HUES48 (cell line): ENCODE measurements around the gene GAPT.

Experiments
- H3K27ac ChIP-seq: one replicate; pipeline ENCODE4 v1.7.0; 2013; ENCODE audit warnings: low read depth, low read length, inconsistent platforms
- H3K27me3 ChIP-seq: 2 replicates; pipeline ENCODE4 v1.6.1; 2013; ENCODE audit warnings: mild to moderate bottlenecking, low read length; ENCODE audit not compliant: control insufficient read depth, insufficient read depth
- H3K36me3 ChIP-seq: 2 replicates; pipeline ENCODE4 v1.6.1; 2013; ENCODE audit warnings: low read length; ENCODE audit not compliant: control insufficient read depth, insufficient read depth
- H3K4me1 ChIP-seq: 2 replicates; pipeline ENCODE4 v1.6.1; 2013; ENCODE audit warnings: mild to moderate bottlenecking, low read length; ENCODE audit not compliant: control insufficient read depth, insufficient read depth
- H3K4me3 ChIP-seq: 2 replicates; pipeline ENCODE4 v1.5.1; 2013; ENCODE audit warnings: mild to moderate bottlenecking, low read depth, low read length
- H3K9ac ChIP-seq: 2 replicates; pipeline ENCODE4 v1.6.1; 2013; ENCODE audit warnings: mild to moderate bottlenecking, low read depth, low read length, moderate library complexity
- H3K9me3 ChIP-seq: 2 replicates; pipeline ENCODE4 v1.6.1; 2013; ENCODE audit warnings: low read length; ENCODE audit not compliant: control insufficient read depth, insufficient read depth

GAPT gene

DNA sequence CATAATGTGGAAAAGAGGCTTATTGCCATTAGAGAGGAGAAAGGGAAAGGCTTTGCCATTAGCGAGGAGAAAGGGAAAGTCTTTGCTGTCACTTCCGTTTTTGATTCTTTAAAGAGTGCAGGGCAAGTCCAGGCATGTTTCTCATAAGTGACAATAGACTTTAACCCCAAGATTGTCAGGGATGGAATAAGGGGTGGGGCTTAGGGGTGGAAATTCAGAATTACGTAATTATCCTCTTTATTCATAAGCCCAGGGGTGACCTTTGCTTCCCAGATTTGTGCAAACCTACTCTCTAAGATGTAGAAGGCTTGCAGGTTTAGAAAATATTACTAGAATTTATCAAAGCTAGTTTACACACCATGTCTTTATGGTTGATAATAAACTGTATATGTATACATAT, 29.1 kb upstream of the GAPT start:
- Histone ChIP-seq H3K27ac (peak overlapping the region; percentile 53), H3K36me3 (peaks cover 10% of the 10 kb centered on the region), H3K27me3 (peaks cover 16% of the 10 kb centered on the region), H3K4me1 (peaks cover 14% of the 10 kb centered on the region), H3K9me3 (no peaks in the 10 kb centered on the region; the same call in 1 of the 2 replicates), H3K9ac (no peak overlapping the region), H3K4me3 (no peak overlapping the region)

DNA sequence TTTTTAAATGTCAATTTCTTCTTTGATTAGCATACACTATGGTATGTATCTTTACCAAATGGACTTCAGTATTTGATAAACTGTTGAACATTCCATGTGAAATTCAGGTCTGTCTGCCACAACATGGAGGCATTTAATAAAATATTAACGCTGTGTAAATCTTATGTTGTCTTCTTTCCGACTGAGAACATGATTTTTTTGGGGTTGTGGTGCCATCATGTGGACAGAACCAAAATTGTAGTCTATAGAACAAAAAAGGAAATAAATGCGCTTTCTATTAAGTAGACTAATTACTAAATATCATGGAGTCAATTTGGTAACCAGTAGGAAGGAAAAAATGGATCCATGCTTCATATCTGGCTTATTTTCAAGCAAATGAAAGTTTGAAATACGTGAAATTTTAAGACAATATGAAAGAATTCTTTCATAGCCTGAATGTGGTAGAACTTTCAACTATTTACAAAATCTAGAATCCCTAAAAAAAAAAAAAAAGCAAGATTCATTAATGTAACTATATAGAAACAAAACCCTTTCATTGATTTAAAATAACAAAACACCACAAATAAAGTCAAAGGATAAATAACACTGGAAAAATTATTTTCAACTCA, 28.5 kb upstream of the GAPT start:
- Histone ChIP-seq H3K27me3 (peaks cover 16% of the 10 kb centered on the region), H3K27ac (no peak overlapping the region), H3K9ac (no peak overlapping the region), H3K36me3 (peaks cover 5% of the 10 kb centered on the region), H3K4me1 (peaks cover 20% of the 10 kb centered on the region), H3K4me3 (no peak overlapping the region), H3K9me3 (no peaks in the 10 kb centered on the region; the same call in 1 of the 2 replicates)

GRCh38 chr5:58466939-58467338, 24.3 kb upstream of the GAPT start:
- Histone ChIP-seq H3K27me3 (no peaks in the 10 kb centered on the region), H3K4me3 (no peak overlapping the region), H3K36me3 (no peaks in the 10 kb centered on the region), H3K9ac (no peak overlapping the region), H3K9me3 (no peaks in the 10 kb centered on the region; the same call in 1 of the 2 replicates), H3K4me1 (peaks cover 15% of the 10 kb centered on the region), H3K27ac (no peak overlapping the region)

DNA sequence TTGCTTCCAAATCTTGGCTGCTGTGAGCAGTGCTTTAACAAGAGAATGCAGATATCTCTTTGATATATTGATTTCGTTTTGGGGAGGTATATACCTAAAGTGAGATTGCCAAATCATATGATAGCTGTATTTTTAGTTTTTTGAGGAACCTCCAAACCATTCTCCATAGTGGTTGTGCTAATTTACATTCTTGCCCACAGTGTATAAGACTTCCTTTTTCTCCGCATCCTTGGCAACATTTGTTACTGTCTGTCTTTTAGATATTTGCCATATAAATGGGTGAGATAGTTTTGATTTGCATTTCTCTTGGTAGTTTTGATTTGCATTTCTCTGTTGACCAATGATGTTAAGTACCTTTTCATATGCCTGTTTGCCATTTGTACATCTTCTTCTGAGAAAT, 21.3 kb upstream of the GAPT start:
- H3K4me3 ChIP-seq: no peak overlapping the region
- no peaks in the 10 kb centered on the region for H3K27me3 ChIP-seq
- H3K4me1 ChIP-seq: peaks cover 9% of the 10 kb centered on the region
- H3K27ac ChIP-seq: no peak overlapping the region
- H3K36me3 ChIP-seq: no peaks in the 10 kb centered on the region
- no peak overlapping the region for H3K9ac ChIP-seq
- peaks cover 8% of the 10 kb centered on the region for H3K9me3 ChIP-seq

DNA sequence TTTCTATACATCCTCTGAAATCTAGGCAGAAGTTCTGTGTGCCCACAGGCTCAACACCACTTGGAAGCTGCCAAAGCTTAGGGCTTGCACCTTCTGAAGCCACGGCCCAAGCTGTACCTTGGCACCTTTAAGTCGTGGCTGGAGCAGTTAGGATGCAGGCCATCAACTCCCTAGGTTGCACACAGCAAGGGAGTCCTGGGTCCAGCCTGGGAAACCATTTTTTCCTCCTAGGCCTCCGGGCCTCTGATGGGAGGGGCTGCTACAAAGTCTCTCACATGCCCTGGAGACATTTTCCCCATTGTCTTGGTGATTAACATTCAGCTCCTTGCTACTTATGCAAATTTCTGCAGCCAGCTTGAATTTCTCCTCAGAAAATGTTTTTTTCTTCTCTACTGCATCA, 15.8 kb upstream of the GAPT start:
- Histone ChIP-seq H3K27ac (no peak overlapping the region), H3K36me3 (no peaks in the 10 kb centered on the region), H3K9ac (no peak overlapping the region), H3K9me3 (peaks cover 22% of the 10 kb centered on the region), H3K4me3 (no peak overlapping the region; the same call in 1 of the 2 replicates), H3K27me3 (no peaks in the 10 kb centered on the region), H3K4me1 (no peaks in the 10 kb centered on the region)

DNA sequence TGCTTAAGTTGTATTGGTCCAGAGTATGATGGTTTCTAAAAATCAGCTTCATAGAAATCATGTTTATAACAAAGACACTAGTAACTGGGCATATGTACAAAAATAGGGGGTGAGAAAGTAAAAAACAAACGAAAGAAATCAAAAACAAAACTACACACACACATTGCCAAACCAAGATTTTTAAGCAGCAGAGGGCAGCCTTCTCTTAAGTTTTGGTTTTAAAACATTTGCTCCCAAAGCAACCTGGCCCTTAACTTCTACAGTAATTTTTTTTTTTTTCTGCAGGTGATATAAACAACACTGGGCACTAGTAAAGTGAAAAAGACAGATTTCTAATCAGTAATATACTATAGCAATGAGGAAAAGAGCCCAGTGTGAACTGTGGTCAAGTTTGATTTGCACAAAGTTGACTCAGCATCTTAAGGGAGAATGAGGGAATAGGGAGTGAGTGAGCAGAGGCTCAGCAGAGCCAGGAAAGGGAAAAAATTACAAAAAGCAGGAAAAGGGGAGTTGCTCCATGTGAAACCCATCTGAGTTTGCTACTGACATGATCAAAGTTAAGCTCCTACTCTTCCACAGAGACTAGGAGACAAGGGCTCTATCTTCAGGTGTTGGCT, 13.4 kb upstream of the GAPT start:
- H3K27ac ChIP-seq: no peak overlapping the region
- H3K4me3 ChIP-seq: no peak overlapping the region
- H3K36me3 ChIP-seq: no peaks in the 10 kb centered on the region
- peaks cover 22% of the 10 kb centered on the region for H3K9me3 ChIP-seq
- H3K4me1 ChIP-seq: no peaks in the 10 kb centered on the region
- no peaks in the 10 kb centered on the region for H3K27me3 ChIP-seq
- no peak overlapping the region for H3K9ac ChIP-seq

DNA sequence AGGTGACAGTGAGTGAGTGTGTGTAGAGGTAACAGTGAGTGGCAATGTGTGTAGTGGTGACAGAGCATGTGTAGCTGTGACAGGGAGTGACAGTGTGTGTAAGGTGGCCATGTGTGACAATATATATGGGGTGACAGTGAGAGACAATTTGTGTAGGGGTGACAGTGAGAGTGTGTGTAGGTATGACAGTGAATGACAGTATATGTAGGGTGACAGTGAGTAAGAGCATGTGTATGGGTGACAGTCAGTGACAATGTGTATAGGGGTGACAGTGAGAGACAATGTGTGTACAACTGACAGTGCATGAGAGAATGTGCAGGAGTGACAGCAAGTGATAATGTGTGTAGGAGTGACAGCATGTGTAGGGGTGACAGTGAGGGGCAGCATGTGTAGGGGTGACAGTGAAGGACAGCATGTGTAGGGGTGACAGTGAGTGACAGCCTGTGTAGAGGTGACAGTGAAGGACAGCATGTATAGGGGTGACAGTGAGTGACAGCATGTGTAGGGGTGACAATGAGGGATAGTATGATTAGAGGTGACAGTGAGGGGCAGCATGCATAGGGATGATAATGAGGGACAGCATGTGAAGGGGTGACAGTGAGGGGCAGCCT, 10.1 kb upstream of the GAPT start:
- H3K4me1 ChIP-seq: no peaks in the 10 kb centered on the region
- no peak overlapping the region for H3K9ac ChIP-seq
- H3K36me3 ChIP-seq: no peaks in the 10 kb centered on the region
- H3K9me3 ChIP-seq: 0 out of 2 replicates have a peak, but pooled peaks cover 2% of the 10 kb centered on the region
- H3K27ac ChIP-seq: no peak overlapping the region
- no peak overlapping the region for H3K4me3 ChIP-seq
- no peaks in the 10 kb centered on the region for H3K27me3 ChIP-seq

DNA sequence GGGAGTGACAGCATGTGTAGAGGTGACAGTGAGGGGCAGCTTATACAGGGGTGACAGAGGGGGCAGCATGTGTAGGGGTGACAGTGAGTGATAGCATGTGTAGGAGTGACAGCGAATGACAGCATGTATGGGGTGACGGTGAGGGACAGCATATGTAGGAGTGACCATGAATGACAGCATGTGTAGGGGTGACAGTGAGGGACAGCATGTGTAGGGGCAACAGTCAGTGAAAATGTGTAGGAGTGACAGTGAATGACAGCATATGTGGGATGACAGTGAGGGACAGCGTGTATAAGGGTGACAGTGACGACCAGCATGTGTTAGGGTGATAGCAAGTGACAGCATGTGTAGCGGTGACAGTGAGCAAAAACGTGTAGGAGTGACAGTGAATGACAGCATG, 9.4 kb upstream of the GAPT start:
- Histone ChIP-seq H3K4me3 (no peak overlapping the region), H3K4me1 (no peaks in the 10 kb centered on the region), H3K27me3 (no peaks in the 10 kb centered on the region), H3K9me3 (no peaks in the 10 kb centered on the region), H3K27ac (no peak overlapping the region), H3K36me3 (no peaks in the 10 kb centered on the region), H3K9ac (no peak overlapping the region)

GRCh38 chr5:58482536-58482935, 8.7 kb upstream of the GAPT start:
- Histone ChIP-seq H3K4me1 (no peaks in the 10 kb centered on the region), H3K4me3 (no peak overlapping the region), H3K9ac (no peak overlapping the region)

DNA sequence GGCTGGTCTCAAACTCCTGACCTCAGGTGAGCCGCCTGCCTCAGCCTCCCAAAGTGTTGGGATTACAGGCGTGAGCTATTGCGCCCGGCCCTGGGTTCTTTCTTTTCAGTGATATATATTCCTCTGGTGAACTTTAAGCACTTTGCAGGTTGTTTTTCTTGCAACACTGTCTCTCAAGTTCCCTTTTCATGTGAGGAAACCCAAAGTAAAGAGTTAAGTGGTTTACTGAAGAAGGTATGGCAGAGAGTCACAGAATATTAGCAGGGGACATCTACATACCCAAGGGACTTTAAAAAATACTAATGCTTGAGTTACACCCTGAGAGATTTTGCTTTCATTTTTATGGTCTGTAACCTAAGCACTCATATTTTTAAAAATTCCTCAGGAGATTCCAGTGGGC, 6.7 kb upstream of the GAPT start:
- Histone ChIP-seq H3K4me3 (no peak overlapping the region), H3K9me3 (no peaks in the 10 kb centered on the region), H3K36me3 (no peaks in the 10 kb centered on the region), H3K27me3 (no peaks in the 10 kb centered on the region), H3K4me1 (no peaks in the 10 kb centered on the region), H3K27ac (no peak overlapping the region), H3K9ac (no peak overlapping the region)

More at GRCh38 chr5:58482536-58482935, 8.7 kb upstream of the GAPT start:
- H3K9me3 ChIP-seq: no peaks in the 10 kb centered on the region
- H3K36me3 ChIP-seq: no peaks in the 10 kb centered on the region
- H3K27ac ChIP-seq: no peak overlapping the region
- H3K27me3 ChIP-seq: no peaks in the 10 kb centered on the region

DNA sequence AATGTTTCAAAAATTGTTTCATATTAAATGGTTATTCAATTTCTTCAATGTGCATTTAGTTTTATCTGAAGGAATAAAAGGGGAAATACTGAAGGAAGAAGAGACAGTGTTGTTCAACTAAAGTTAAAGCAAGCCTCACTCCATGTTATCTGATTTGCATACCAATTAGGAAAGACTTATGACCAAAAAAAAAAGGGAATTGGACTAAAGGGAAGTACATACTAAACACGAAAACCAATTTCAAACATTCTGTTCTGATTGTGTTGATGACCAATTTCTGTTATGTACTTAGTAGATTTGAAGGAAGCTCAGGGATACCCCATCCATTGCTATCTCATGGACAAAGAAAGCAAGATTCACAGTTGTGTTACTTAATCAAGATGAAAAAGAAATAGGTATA, 4.9 kb upstream of the GAPT start:
- no peak overlapping the region for H3K27ac ChIP-seq
- H3K4me3 ChIP-seq: no peak overlapping the region
- no peak overlapping the region for H3K9ac ChIP-seq
- no peaks in the 10 kb centered on the region for H3K27me3 ChIP-seq
- H3K4me1 ChIP-seq: peaks cover 14% of the 10 kb centered on the region
- no peaks in the 10 kb centered on the region for H3K9me3 ChIP-seq
- H3K36me3 ChIP-seq: no peaks in the 10 kb centered on the region
